Adrenal gland (tissue), 12 donors: ENCODE results near the gene COL4A1. TPM values are rescaled to one million over a fixed set of nuclear protein-coding genes. Genes with fewer than 3 reads are reported as not detected.

ENCODE experiments used
- DNase-seq, 7 donors: peaks; one replicate each; pipeline ENCODE4 v3.0.0-alpha.2; 2019 to 2020
- H3K27ac ChIP-seq, 5 donors: fragments of 200-600 bp; sonication (generic) in 4 of 5; 1 replicate in 3 of 5; 2 replicates in 2 of 5; pipeline versions ENCODE4 v1.5.1 to v1.8.0; 2016 to 2020; ENCODE audit warnings: mild to moderate bottlenecking in 1 of 5
- H3K27me3 ChIP-seq: fragments of 200-600 bp; 2 replicates; pipeline ENCODE4 v1.8.0; 2021
- H3K36me3 ChIP-seq, 2 donors: fragments of 200-600 bp; replicated peaks in 1 of 2; 1 replicate in 1 of 2; 2 replicates in 1 of 2; pipeline versions ENCODE4 v1.5.1 to v1.8.0; 2018 to 2022
- H3K4me1 ChIP-seq, 2 donors: fragments of 200-600 bp; replicated peaks in 1 of 2; 1 replicate in 1 of 2; 2 replicates in 1 of 2; pipeline versions ENCODE4 v1.5.1 to v1.8.0; 2018 to 2021
- H3K4me3 ChIP-seq, 4 donors: fragments of 200-600 bp; sonication (generic) in 3 of 4; one replicate each; pipeline ENCODE4 v1.5.1; 2016 to 2018
- H3K9me3 ChIP-seq, 3 donors: fragments of 200-600 bp; sonication (generic) in 1 of 3; replicated peaks in 1 of 3; 1 replicate in 2 of 3; 2 replicates in 1 of 3; pipeline versions ENCODE4 v1.5.1 to v1.8.0; 2016 to 2021
- CTCF ChIP-seq, 6 experiments: fragments of 450-650 bp in 4 of 6; fragments of 200-600 bp in 2 of 6; sonication (generic) in 1 of 6; IDR thresholded peaks; 1 replicate in 5 of 6; 2 replicates in 1 of 6; pipeline versions ENCODE4 v1.5.1 to v1.8.0; 2016 to 2021; ENCODE audit warnings: antibody characterized with exemption in 6 of 6, mild to moderate bottlenecking in 2 of 6, moderate library complexity in 1 of 6
- POLR2A ChIP-seq, 2 donors: fragments of 450-650 bp; IDR thresholded peaks; one replicate each; pipeline ENCODE4 v1.6.1; 2017; ENCODE audit warnings: antibody characterized with exemption in 2 of 2, mild to moderate bottlenecking in 2 of 2, moderate library complexity in 1 of 2
- WGBS, 4 donors: extraction: QIAGEN DNeasy Blood & Tissue Kit in 2 of 4; methylation state at CpG; one replicate each; pipeline versions ENCODE4 v1.1.5 to v1.1.7; 2013 to 2017; 5-methylcytosine and 5-hydroxymethylcytosine counted together
- intact Hi-C, 2 donors: fragments of 100-400 bp; cut with DNase I; formaldehyde crosslinking; loops; one replicate each; pipeline versions ENCODE4 v1.14.1 to v1.15.0; 2022 to 2023
- polyA plus RNA-seq, 3 donors: library from polyadenylated mRNA; stranded (reverse); fragments of 200-250 nt in 2 of 3; fragments of 350-450 nt in 1 of 3; fragmentation: Illumina TruSeq in 1 of 3; extraction: RNeasy Lipid Tissue Mini Kit (QIAGEN cat#74804) in 1 of 3; gene quantifications; one replicate each; pipeline ENCODE4 v1.2.3, GENCODE V29; 2013 to 2014
- total RNA-seq, 9 donors: library from RNA; depleted of rRNA in 4 of 9; stranded (reverse); fragments of >200 nt in 4 of 9; fragments of 120-200 nt in 1 of 9; fragmentation: NEBNext Ultra II Directional in 1 of 9; extraction: Animal tissue kit (Norgen Biotek cat#: 25700) in 1 of 9; gene quantifications; one replicate each; pipeline versions ENCODE4 v1.1.0 to v1.2.4, GENCODE V29; 2013 to 2023
- donor health status: healthy with polysubstance abuse.
- donor health status: Bipolar disorder and iron deficiency.
- donor health status: DM: yes; HTN: yes; CAD: no.
- donor health status: DM: no; HTN: no; CAD: no.
- donor health status: DM: no; HTN: no; CAD: no.
- donor health status: DM: yes; HTN: yes; CAD: no.

COL4A1 gene
- total and polyA plus RNA-seq, 12 donors: 62.4 to 364 (median 183) TPM

GRCh38 chr13:110263404-110263803, 43.6 kb downstream of the COL4A1 start:
- Histone ChIP-seq H3K4me3 (no peak overlapping the region), H3K36me3 (no peaks in the 10 kb centered on the region), H3K27me3 (no peaks in the 10 kb centered on the region), H3K4me1 (peaks cover 12 to 23% of the 10 kb centered on the region in 2 donors), H3K9me3 (no peaks in the 10 kb centered on the region), H3K27ac (peak overlapping the region in 2 of 5 donors; percentile 17 to 80)
- no peak for DNase-seq
- no peak for TF ChIP-seq POLR2A (IDR thresholded peaks at IDR 0.05)
- no peak for TF ChIP-seq CTCF (IDR thresholded peaks at IDR 0.05)
- intact Hi-C loops: no loop called here
- WGBS, 4 donors: 69 to 90% (median 82%) methylated on average over 5 of the region's 5 CpGs

GRCh38 chr13:110262508-110263291, 44.3 kb downstream of the COL4A1 start:
- Histone ChIP-seq H3K36me3 (no peaks in the 10 kb centered on the region), H3K9me3 (no peaks in the 10 kb centered on the region), H3K27me3 (no peaks in the 10 kb centered on the region), H3K4me1 (peaks cover 12 to 23% of the 10 kb centered on the region in 2 donors), H3K4me3 (no peak overlapping the region), H3K27ac (peak overlapping the region in 3 of 5 donors; percentile 17 to 80 (median 49))
- DNase-seq: peak in 2 of 7 donors; percentile 14 to 54
- intact Hi-C loops: no loop called here
- TF ChIP-seq POLR2A (IDR thresholded peaks at IDR 0.05) (no peak), CTCF (IDR thresholded peaks at IDR 0.05) (no peak)
- 39 to 46% (median 43%) methylated on average over 11 of the region's 11 CpGs for WGBS, 4 donors

- no peaks in the 10 kb centered on the region for H3K27me3 ChIP-seq
- TF ChIP-seq POLR2A (IDR thresholded peaks at IDR 0.05) (no peak), CTCF (IDR thresholded peaks at IDR 0.05) (no peak)
- intact Hi-C loops: no loop called here
- no peaks in the 10 kb centered on the region for H3K9me3 ChIP-seq
- WGBS, 4 donors: 79 to 88% (median 81%) methylated on average over 6 to 11 of the region's 11 CpGs
- no peaks in the 10 kb centered on the region for H3K36me3 ChIP-seq
- no peak overlapping the region for H3K4me3 ChIP-seq
- peak in 1 of 7 donors; percentile 11 for DNase-seq
- H3K4me1 ChIP-seq: peaks cover 12 to 23% of the 10 kb centered on the region in 2 donors
- H3K27ac ChIP-seq: peak overlapping the region in 2 of 5 donors; percentile 17 to 80
Measured at GRCh38 chr13:110262082-110262436, 44.9 kb downstream of the COL4A1 start.

- TF ChIP-seq CTCF (IDR thresholded peaks at IDR 0.05) (no peak), POLR2A (IDR thresholded peaks at IDR 0.05) (no peak)
- DNase-seq: peak in 1 of 7 donors; percentile 16
- Histone ChIP-seq H3K9me3 (no peaks in the 10 kb centered on the region), H3K27ac (peak overlapping the region in 2 of 5 donors; percentile 17 to 80), H3K4me3 (no peak overlapping the region), H3K27me3 (no peaks in the 10 kb centered on the region), H3K36me3 (no peaks in the 10 kb centered on the region), H3K4me1 (peaks cover 12 to 23% of the 10 kb centered on the region in 2 donors)
- 71 to 91% (median 75%) methylated on average over 12 to 19 of the region's 19 CpGs for WGBS, 4 donors
- intact Hi-C loops: no loop called here
Measured at GRCh38 chr13:110261166-110262081, 45.5 kb downstream of the COL4A1 start.
